Activated naive CD4-positive, alpha-beta T cell treated with anti-CD3 and anti-CD28 coated beads, Interleukin-2, amount 10 ng/mL, durations not matched to agents 7 days and 5 days (primary cell): ENCODE data around the gene RSL1D1.

ENCODE experiments used
- CTCF ChIA-PET: fragments of 350-600 bp; sonication (Branson Sonifier 250); formaldehyde crosslinking; loops from one replicate; lab custom pipeline; 2021; ENCODE audit warnings: antibody characterized with exemption; lab: Charles Lee
- DNase-seq: peaks from one replicate; pipeline ENCODE4 v3.0.0-alpha.2; 2020
- H3K27ac Mint-ChIP-seq: one replicate; pipeline ENCODE4 v1.8.0; 2021; ENCODE audit warnings: mild to moderate bottlenecking, moderate library complexity, mixed read lengths
- H3K27me3 Mint-ChIP-seq: one replicate; pipeline ENCODE4 v1.8.0; 2021; ENCODE audit warnings: mild to moderate bottlenecking, mixed read lengths
- H3K36me3 Mint-ChIP-seq: one replicate; pipeline ENCODE4 v1.8.0; 2021; ENCODE audit warnings: mixed read lengths
- H3K4me1 Mint-ChIP-seq: one replicate; pipeline ENCODE4 v1.8.0; 2021; ENCODE audit warnings: mixed read lengths
- H3K4me3 Mint-ChIP-seq: one replicate; pipeline ENCODE4 v1.8.0; 2021; ENCODE audit warnings: mild to moderate bottlenecking, moderate library complexity, mixed read lengths
- H3K9me3 Mint-ChIP-seq: one replicate; pipeline ENCODE4 v1.8.0; 2021; ENCODE audit warnings: mixed read lengths

The RSL1D1 gene

GRCh38 chr16:11869353-11870228 lies 18.2 kb upstream of the RSL1D1 start:
- Mint-ChIP-seq H3K27me3 (no peaks in the 10 kb centered on the region), H3K27ac (peak overlapping the region; percentile 35), H3K9me3 (no peaks in the 10 kb centered on the region), H3K4me3 (no peak overlapping the region), H3K36me3 (peaks cover 21% of the 10 kb centered on the region), H3K4me1 (no peaks in the 10 kb centered on the region)
- no peak for DNase-seq
- CTCF ChIA-PET = no interaction called here

- Mint-ChIP-seq H3K9me3 (no peaks in the 10 kb centered on the region), H3K36me3 (peaks cover 19% of the 10 kb centered on the region), H3K27ac (no peak overlapping the region), H3K4me1 (no peaks in the 10 kb centered on the region), H3K4me3 (no peak overlapping the region), H3K27me3 (no peaks in the 10 kb centered on the region)
- CTCF ChIA-PET = no interaction called here
- DNase-seq = no peak
Observed at GRCh38 chr16:11868412-11868980, 17.2 kb upstream of the RSL1D1 start.

- H3K4me1 Mint-ChIP-seq = peaks cover 2% of the 10 kb centered on the region
- CTCF ChIA-PET = no interaction called here
Observed at GRCh38 chr16:11862489-11862888, 11.1 kb upstream of the RSL1D1 start.

GRCh38 chr16:11857161-11857560 lies 5.8 kb upstream of the RSL1D1 start:
- Mint-ChIP-seq H3K36me3 (peaks cover 15% of the 10 kb centered on the region), H3K27ac (no peak overlapping the region), H3K27me3 (no peaks in the 10 kb centered on the region), H3K4me1 (peaks cover 25% of the 10 kb centered on the region), H3K4me3 (no peak overlapping the region), H3K9me3 (no peaks in the 10 kb centered on the region)
- no peak for DNase-seq
- CTCF ChIA-PET = no interaction called here

More at GRCh38 chr16:11862489-11862888, 11.1 kb upstream of the RSL1D1 start:
- no peaks in the 10 kb centered on the region for H3K27me3 Mint-ChIP-seq
- no peak overlapping the region for H3K27ac Mint-ChIP-seq
- no peak overlapping the region for H3K4me3 Mint-ChIP-seq
- DNase-seq = no peak
- H3K9me3 Mint-ChIP-seq = no peaks in the 10 kb centered on the region
- H3K36me3 Mint-ChIP-seq = peaks cover 9% of the 10 kb centered on the region

GRCh38 chr16:11852092-11852809 lies 909 bp upstream of the RSL1D1 start:
- DNase-seq = no peak
- H3K4me1 Mint-ChIP-seq = peaks cover 53% of the 10 kb centered on the region
- H3K27ac Mint-ChIP-seq = peak overlapping the region; percentile 93
- H3K4me3 Mint-ChIP-seq = peak overlapping the region; percentile 98
- no peaks in the 10 kb centered on the region for H3K9me3 Mint-ChIP-seq
- peaks cover 3% of the 10 kb centered on the region for H3K27me3 Mint-ChIP-seq
- peaks cover 31% of the 10 kb centered on the region for H3K36me3 Mint-ChIP-seq
- CTCF ChIA-PET = interaction anchor here (1.3 kb wide), 1 partner anchor 216 kb away, joined by 5 read pairs; no protein-coding TSS in a partner anchor

- H3K36me3 Mint-ChIP-seq = peaks cover 47% of the 10 kb centered on the region
- H3K27me3 Mint-ChIP-seq = peaks cover 3% of the 10 kb centered on the region
- H3K4me3 Mint-ChIP-seq = no peak overlapping the region
- no peak overlapping the region for H3K27ac Mint-ChIP-seq
- H3K4me1 Mint-ChIP-seq = peaks cover 45% of the 10 kb centered on the region
- CTCF ChIA-PET = interaction anchor here (0.7 kb wide), 1 partner anchor 34 kb away, joined by 4 read pairs; no protein-coding TSS in a partner anchor
- DNase-seq = no peak
- no peaks in the 10 kb centered on the region for H3K9me3 Mint-ChIP-seq
Observed at GRCh38 chr16:11848842-11849241, 2.5 kb downstream of the RSL1D1 start.

GRCh38 chr16:11844499-11844898 lies 6.8 kb downstream of the RSL1D1 start:
- Mint-ChIP-seq H3K27me3 (no peaks in the 10 kb centered on the region), H3K4me3 (no peak overlapping the region), H3K36me3 (peaks cover 50% of the 10 kb centered on the region), H3K9me3 (no peaks in the 10 kb centered on the region), H3K27ac (no peak overlapping the region), H3K4me1 (peaks cover 16% of the 10 kb centered on the region)
- CTCF ChIA-PET = no interaction called here
- no peak for DNase-seq

- H3K36me3 Mint-ChIP-seq = peaks cover 46% of the 10 kb centered on the region
- no peak overlapping the region for H3K27ac Mint-ChIP-seq
- no peaks in the 10 kb centered on the region for H3K27me3 Mint-ChIP-seq
- CTCF ChIA-PET = no interaction called here
- H3K9me3 Mint-ChIP-seq = no peaks in the 10 kb centered on the region
- no peak overlapping the region for H3K4me3 Mint-ChIP-seq
- DNase-seq = no peak
- peaks cover 11% of the 10 kb centered on the region for H3K4me1 Mint-ChIP-seq
Observed at GRCh38 chr16:11843861-11844260, 7.5 kb downstream of the RSL1D1 start.

GRCh38 chr16:11843206-11843605 lies 8.1 kb downstream of the RSL1D1 start:
- no peak overlapping the region for H3K27ac Mint-ChIP-seq
- H3K4me1 Mint-ChIP-seq = peaks cover 6% of the 10 kb centered on the region
- no peak for DNase-seq
- peaks cover 42% of the 10 kb centered on the region for H3K36me3 Mint-ChIP-seq
- H3K27me3 Mint-ChIP-seq = no peaks in the 10 kb centered on the region
- no peaks in the 10 kb centered on the region for H3K9me3 Mint-ChIP-seq
- CTCF ChIA-PET = no interaction called here
- no peak overlapping the region for H3K4me3 Mint-ChIP-seq

GRCh38 chr16:11841026-11841425 lies 10.3 kb downstream of the RSL1D1 start:
- CTCF ChIA-PET = interaction anchor here (1.2 kb wide), 1 partner anchor 227 kb away, joined by 5 read pairs; no protein-coding TSS in a partner anchor
- Mint-ChIP-seq H3K27ac (no peak overlapping the region), H3K4me3 (no peak overlapping the region), H3K9me3 (no peaks in the 10 kb centered on the region), H3K36me3 (peaks cover 52% of the 10 kb centered on the region), H3K4me1 (no peaks in the 10 kb centered on the region), H3K27me3 (no peaks in the 10 kb centered on the region)
- no peak for DNase-seq

- no peaks in the 10 kb centered on the region for H3K4me1 Mint-ChIP-seq
- no peak overlapping the region for H3K27ac Mint-ChIP-seq
- H3K9me3 Mint-ChIP-seq = no peaks in the 10 kb centered on the region
- CTCF ChIA-PET = interaction anchor here (1.1 to 1.9 kb wide), 2 partner anchors 10 to 40 kb away, joined by 3 to 6 read pairs; partner anchors contain the start of gene ZC3H7A
- DNase-seq = no peak
- H3K27me3 Mint-ChIP-seq = no peaks in the 10 kb centered on the region
- no peak overlapping the region for H3K4me3 Mint-ChIP-seq
- peaks cover 32% of the 10 kb centered on the region for H3K36me3 Mint-ChIP-seq
Observed at GRCh38 chr16:11836650-11837244, 14.6 kb downstream of the RSL1D1 start.

- Mint-ChIP-seq H3K4me1 (no peaks in the 10 kb centered on the region), H3K4me3 (no peak overlapping the region), H3K9me3 (no peaks in the 10 kb centered on the region), H3K36me3 (peaks cover 29% of the 10 kb centered on the region), H3K27me3 (no peaks in the 10 kb centered on the region), H3K27ac (no peak overlapping the region)
- DNase-seq = no peak
- CTCF ChIA-PET = interaction anchor here (1.1 to 1.9 kb wide), 2 partner anchors 11 to 39 kb away, joined by 3 to 6 read pairs; partner anchors contain the start of gene ZC3H7A
Observed at GRCh38 chr16:11835891-11836649, 15.3 kb downstream of the RSL1D1 start.

- H3K9me3 Mint-ChIP-seq = no peaks in the 10 kb centered on the region
- H3K36me3 Mint-ChIP-seq = peaks cover 26% of the 10 kb centered on the region
- DNase-seq = no peak
- no peaks in the 10 kb centered on the region for H3K27me3 Mint-ChIP-seq
- CTCF ChIA-PET = interaction anchor here (1.9 kb wide), 1 partner anchor 12 kb away, joined by 6 read pairs; no protein-coding TSS in a partner anchor
- H3K4me3 Mint-ChIP-seq = no peak overlapping the region
- no peaks in the 10 kb centered on the region for H3K4me1 Mint-ChIP-seq
- no peak overlapping the region for H3K27ac Mint-ChIP-seq
Observed at GRCh38 chr16:11835309-11835708, 16.0 kb downstream of the RSL1D1 start.
